CD4-positive, alpha-beta T cell treated with Interleukin-17A for 1 hour (primary cell): Measurements from ENCODE around the gene DNAH1.
A peak's percentile ranks its signal among the peaks of the same experiment; 100 is the strongest.
"Not testable (repeated sequence)": the region's sequence is repeated elsewhere in the genome, so short reads cannot be mapped to it uniquely, and the experiment has no call there.

Experiments used
- DNase-seq: peaks from one replicate; pipeline ENCODE4 v3.0.0-alpha.2; 2020

Gene DNAH1

GRCh38 chr3:52315977-52316764, at the start of gene DNAH1:
TSS of gene DNAH1 (plus strand) at chr3:52316319. CDS start at chr3:52322443, 6,124 bp downstream.
- DNase-seq = no peak

GRCh38 chr3:52268036-52268435, 48.1 kb upstream of the DNAH1 start:
- DNase-seq = peak; percentile 43

GRCh38 chr3:52269776-52270175, 46.3 kb upstream of the DNAH1 start:
- peak; percentile 20 for DNase-seq

- DNase-seq = peak; percentile 26
Observed at GRCh38 chr3:52270252-52270754, 45.8 kb upstream of the DNAH1 start.

- peak; percentile 2 for DNase-seq
Observed at GRCh38 chr3:52272172-52272571, 43.9 kb upstream of the DNAH1 start.

- peak; percentile 19 for DNase-seq
Observed at GRCh38 chr3:52272831-52273230, 43.3 kb upstream of the DNAH1 start.

- not testable (repeated sequence) for DNase-seq
Observed at GRCh38 chr3:52274781-52275180, 41.3 kb upstream of the DNAH1 start.

- DNase-seq = peak; percentile 78
Observed at GRCh38 chr3:52277071-52277964, 38.8 kb upstream of the DNAH1 start.

- peak; percentile 69 for DNase-seq
Observed at GRCh38 chr3:52277972-52278509, 38.1 kb upstream of the DNAH1 start.

GRCh38 chr3:52278510-52279069, 37.5 kb upstream of the DNAH1 start, which contains the start of gene WDR82:
TSS of gene WDR82 (minus strand) at chr3:52278649. CDS start at chr3:52278361, 288 bp downstream.
- peak; percentile 96 for DNase-seq

GRCh38 chr3:52279596-52279995, 36.5 kb upstream of the DNAH1 start:
- peak; percentile 50 for DNase-seq

GRCh38 chr3:52280050-52280461, 36.1 kb upstream of the DNAH1 start:
- DNase-seq = no peak

- DNase-seq = peak; percentile 74
Observed at GRCh38 chr3:52281981-52282801, 33.9 kb upstream of the DNAH1 start.

- no peak for DNase-seq
Observed at GRCh38 chr3:52283306-52283705, 32.8 kb upstream of the DNAH1 start.

GRCh38 chr3:52284051-52284450, 32.1 kb upstream of the DNAH1 start:
- DNase-seq = not testable (repeated sequence)

GRCh38 chr3:52286777-52287110, 29.4 kb upstream of the DNAH1 start:
- DNase-seq = no peak

- no peak for DNase-seq
Observed at GRCh38 chr3:52288674-52289073, 27.4 kb upstream of the DNAH1 start.

GRCh38 chr3:52289338-52289746, 26.8 kb upstream of the DNAH1 start:
- no peak for DNase-seq

- DNase-seq = no peak
Observed at GRCh38 chr3:52289747-52290595, 26.1 kb upstream of the DNAH1 start.

- no peak for DNase-seq
Observed at GRCh38 chr3:52290596-52291507, 25.3 kb upstream of the DNAH1 start.
